Measurements from ENCODE around the gene MIR17HG. TPM values are rescaled to one million over a fixed set of nuclear protein-coding genes. Genes with fewer than 3 reads are reported as not detected.

Gene MIR17HG
- polyA plus RNA-seq, 1 donor from 2014 or later, result 0.79 TPM

GRCh38 chr13:91328726-91329125 is 18.8 kb upstream of the MIR17HG start:
- no peak overlapping the region for H3K27ac ChIP-seq (ENCODE audit: low read length)
- H2AFZ ChIP-seq (ENCODE audit: low read depth, low read length), result no peak overlapping the region
- no peaks in the 10 kb centered on the region for H4K20me1 ChIP-seq (ENCODE audit: insufficient read depth)
- no peaks in the 10 kb centered on the region for H3K36me3 ChIP-seq (ENCODE audit: insufficient read depth, low read length)
- H3K4me3 ChIP-seq (ENCODE audit: low read length), result no peak overlapping the region
- H3K9me3 ChIP-seq (ENCODE audit: low read length), result no peaks in the 10 kb centered on the region
- no peaks in the 10 kb centered on the region for H3F3A ChIP-seq (ENCODE audit: insufficient read depth, low read length, poor library complexity, severe bottlenecking)
- H3K4me2 ChIP-seq (ENCODE audit: low read length), result no peak overlapping the region
- H3K79me2 ChIP-seq (replicated peaks; ENCODE audit: insufficient read depth, low read length), result no peaks in the 10 kb centered on the region
- no peak for TF ChIP-seq SMC3 (conservative IDR thresholded peaks at IDR 0.05; ENCODE audit: poor library complexity)
- TF ChIP-seq POLR2AphosphoS5 (IDR thresholded peaks at IDR 0.05), result no peak
- TF ChIP-seq EZH2 (IDR thresholded peaks at IDR 0.05; ENCODE audit: borderline replicate concordance, insufficient read depth, low read length, poor library complexity, severe bottlenecking), result no peak
- TF ChIP-seq TAF1 (IDR thresholded peaks at IDR 0.05; ENCODE audit: low read depth), result no peak
- TF ChIP-seq MXI1 (conservative IDR thresholded peaks at IDR 0.05; ENCODE audit: poor library complexity, severe bottlenecking), result no peak
- TF ChIP-seq EP300 (conservative IDR thresholded peaks at IDR 0.05; ENCODE audit: poor library complexity, severe bottlenecking), result no peak
- TF ChIP-seq, protein P1, sequence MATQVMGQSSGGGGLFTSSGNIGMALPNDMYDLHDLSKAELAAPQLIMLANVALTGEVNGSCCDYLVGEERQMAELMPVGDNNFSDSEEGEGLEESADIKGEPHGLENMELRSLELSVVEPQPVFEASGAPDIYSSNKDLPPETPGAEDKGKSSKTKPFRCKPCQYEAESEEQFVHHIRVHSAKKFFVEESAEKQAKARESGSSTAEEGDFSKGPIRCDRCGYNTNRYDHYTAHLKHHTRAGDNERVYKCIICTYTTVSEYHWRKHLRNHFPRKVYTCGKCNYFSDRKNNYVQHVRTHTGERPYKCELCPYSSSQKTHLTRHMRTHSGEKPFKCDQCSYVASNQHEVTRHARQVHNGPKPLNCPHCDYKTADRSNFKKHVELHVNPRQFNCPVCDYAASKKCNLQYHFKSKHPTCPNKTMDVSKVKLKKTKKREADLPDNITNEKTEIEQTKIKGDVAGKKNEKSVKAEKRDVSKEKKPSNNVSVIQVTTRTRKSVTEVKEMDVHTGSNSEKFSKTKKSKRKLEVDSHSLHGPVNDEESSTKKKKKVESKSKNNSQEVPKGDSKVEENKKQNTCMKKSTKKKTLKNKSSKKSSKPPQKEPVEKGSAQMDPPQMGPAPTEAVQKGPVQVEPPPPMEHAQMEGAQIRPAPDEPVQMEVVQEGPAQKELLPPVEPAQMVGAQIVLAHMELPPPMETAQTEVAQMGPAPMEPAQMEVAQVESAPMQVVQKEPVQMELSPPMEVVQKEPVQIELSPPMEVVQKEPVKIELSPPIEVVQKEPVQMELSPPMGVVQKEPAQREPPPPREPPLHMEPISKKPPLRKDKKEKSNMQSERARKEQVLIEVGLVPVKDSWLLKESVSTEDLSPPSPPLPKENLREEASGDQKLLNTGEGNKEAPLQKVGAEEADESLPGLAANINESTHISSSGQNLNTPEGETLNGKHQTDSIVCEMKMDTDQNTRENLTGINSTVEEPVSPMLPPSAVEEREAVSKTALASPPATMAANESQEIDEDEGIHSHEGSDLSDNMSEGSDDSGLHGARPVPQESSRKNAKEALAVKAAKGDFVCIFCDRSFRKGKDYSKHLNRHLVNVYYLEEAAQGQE (IDR thresholded peaks at IDR 0.05; ENCODE audit: borderline replicate concordance), result no peak
- no peak for TF ChIP-seq CTCF (IDR thresholded peaks at IDR 0.05; ENCODE audit: poor library complexity, severe bottlenecking)
- no peak for TF ChIP-seq RAD21 (conservative IDR thresholded peaks at IDR 0.05)
- H3K9me2 ChIP-seq (ENCODE audit: insufficient read depth, low read length), result no peaks in the 10 kb centered on the region
- H3K27me3 ChIP-seq (ENCODE audit: insufficient read depth, low read depth, low read length), result no peaks in the 10 kb centered on the region
- no peak overlapping the region for H3K9ac ChIP-seq (ENCODE audit: low read length)

GRCh38 chr13:91329733-91330132 is 17.8 kb upstream of the MIR17HG start:
- H3K36me3 ChIP-seq (ENCODE audit: insufficient read depth, low read length), result no peaks in the 10 kb centered on the region
- H3K9me2 ChIP-seq (ENCODE audit: insufficient read depth, low read length), result no peaks in the 10 kb centered on the region
- H3K4me2 ChIP-seq (ENCODE audit: low read length), result no peak overlapping the region
- H3K79me2 ChIP-seq (replicated peaks; ENCODE audit: insufficient read depth, low read length), result no peaks in the 10 kb centered on the region
- H3K4me3 ChIP-seq (ENCODE audit: low read length), result no peak overlapping the region
- TF ChIP-seq POLR2AphosphoS5 (IDR thresholded peaks at IDR 0.05) (no peak), SMC3 (conservative IDR thresholded peaks at IDR 0.05; ENCODE audit: poor library complexity) (no peak), EZH2 (IDR thresholded peaks at IDR 0.05; ENCODE audit: borderline replicate concordance, insufficient read depth, low read length, poor library complexity, severe bottlenecking) (no peak), CTCF (IDR thresholded peaks at IDR 0.05; ENCODE audit: poor library complexity, severe bottlenecking) (no peak), TAF1 (IDR thresholded peaks at IDR 0.05; ENCODE audit: low read depth) (no peak), RAD21 (conservative IDR thresholded peaks at IDR 0.05) (no peak), MXI1 (conservative IDR thresholded peaks at IDR 0.05; ENCODE audit: poor library complexity, severe bottlenecking) (no peak), EP300 (conservative IDR thresholded peaks at IDR 0.05; ENCODE audit: poor library complexity, severe bottlenecking) (no peak)
- TF ChIP-seq, protein P1 (IDR thresholded peaks at IDR 0.05; ENCODE audit: borderline replicate concordance), result no peak
- H3K9ac ChIP-seq (ENCODE audit: low read length), result no peak overlapping the region
- no peak overlapping the region for H3K27ac ChIP-seq (ENCODE audit: low read length)
- H3F3A ChIP-seq (ENCODE audit: insufficient read depth, low read length, poor library complexity, severe bottlenecking), result no peaks in the 10 kb centered on the region
- no peaks in the 10 kb centered on the region for H3K9me3 ChIP-seq (ENCODE audit: low read length)
- H2AFZ ChIP-seq (ENCODE audit: low read depth, low read length), result no peak overlapping the region
- no peaks in the 10 kb centered on the region for H4K20me1 ChIP-seq (ENCODE audit: insufficient read depth)
- H3K27me3 ChIP-seq (ENCODE audit: insufficient read depth, low read depth, low read length), result no peaks in the 10 kb centered on the region

Data from neural cell (in vitro differentiated cells).